OCI-LY1 (cell line): ENCODE measurements around the gene ESYT2.

ENCODE experiments used
- H2AFZ ChIP-seq: fragments of 200-600 bp; sonication (generic), shearing (Covaris generic); 2 replicates; pipeline ENCODE4 v1.6.0; 2014; ENCODE audit warnings: antibody characterized with exemption, mild to moderate bottlenecking, low read length
- H3F3A ChIP-seq: fragments of 200-600 bp; sonication (generic), shearing (Covaris generic); 2 replicates; pipeline ENCODE4 v1.6.0; 2014; ENCODE audit warnings: mild to moderate bottlenecking, antibody characterized with exemption, low read length, moderate library complexity; ENCODE audit not compliant: insufficient read depth
- H3K27ac ChIP-seq: fragments of 200-600 bp; sonication (generic); 2 replicates; pipeline ENCODE4 v1.5.1; 2014; ENCODE audit warnings: low read length, mixed run types, mild to moderate bottlenecking, low read depth; ENCODE audit not compliant: poor library complexity, severe bottlenecking
- H3K27me3 ChIP-seq: fragments of 200-600 bp; sonication (generic); 2 replicates; pipeline ENCODE4 v1.6.0; 2014; ENCODE audit warnings: antibody characterized with exemption, mild to moderate bottlenecking, low read length, moderate library complexity; ENCODE audit not compliant: insufficient read depth
- H3K36me3 ChIP-seq: fragments of 200-600 bp; sonication (generic); 2 replicates; pipeline ENCODE4 v1.6.1; 2014; ENCODE audit warnings: mild to moderate bottlenecking, antibody characterized with exemption, low read length, moderate library complexity, mixed read lengths; ENCODE audit not compliant: insufficient read depth
- H3K4me1 ChIP-seq: fragments of 200-600 bp; sonication (generic); 2 replicates; pipeline ENCODE4 v1.5.1; 2014; ENCODE audit warnings: mild to moderate bottlenecking, low read length, moderate library complexity; ENCODE audit not compliant: insufficient read depth, severe bottlenecking
- H3K4me2 ChIP-seq: fragments of 200-600 bp; sonication (generic), shearing (Covaris generic); 2 replicates; pipeline ENCODE4 v1.6.1; 2014; ENCODE audit warnings: low read length
- H3K4me3 ChIP-seq: fragments of 200-600 bp; sonication (generic); 2 replicates; pipeline ENCODE4 v1.5.1; 2014; ENCODE audit warnings: low read length, low read depth, mild to moderate bottlenecking, mixed read lengths; ENCODE audit not compliant: poor library complexity, severe bottlenecking
- H3K79me2 ChIP-seq: fragments of 200-600 bp; shearing (Covaris generic); 2 replicates; pipeline ENCODE4 v1.6.1; 2016; ENCODE audit warnings: mixed run types, low read length, mixed read lengths; ENCODE audit not compliant: insufficient read depth
- H3K9ac ChIP-seq: fragments of 200-600 bp; sonication (generic), shearing (Covaris generic); 2 replicates; pipeline ENCODE4 v1.6.1; 2014; ENCODE audit warnings: mild to moderate bottlenecking, low read length, mixed read lengths
- H3K9me2 ChIP-seq: fragments of 200-600 bp; sonication (generic), shearing (Covaris generic); 2 replicates; pipeline ENCODE4 v1.6.1; 2014; ENCODE audit warnings: low read depth, mild to moderate bottlenecking, low read length, mixed read lengths
- H3K9me3 ChIP-seq: fragments of 200-600 bp; shearing (Covaris generic); 2 replicates; pipeline ENCODE4 v1.6.1; 2014; ENCODE audit warnings: low read length, mixed read lengths
- H4K20me1 ChIP-seq: fragments of 200-600 bp; sonication (generic), shearing (Covaris generic); 2 replicates; pipeline ENCODE4 v1.6.0; 2016; ENCODE audit warnings: mild to moderate bottlenecking, low read length; ENCODE audit not compliant: insufficient read depth
- CTCF ChIP-seq: fragments of 200-600 bp; sonication (generic), shearing (Covaris generic); IDR thresholded peaks from 2 replicates; pipeline ENCODE4 v1.5.1; 2017; ENCODE audit warnings: mild to moderate bottlenecking, antibody characterized with exemption, low read length, moderate library complexity, mixed read lengths
- EZH2 ChIP-seq: fragments of 200-600 bp; sonication (generic), shearing (Covaris generic); IDR thresholded peaks from 2 replicates; pipeline ENCODE4 v1.8.0; 2017; ENCODE audit warnings: borderline replicate concordance, mixed run types, mild to moderate bottlenecking, antibody characterized with exemption, low read length, moderate library complexity, mixed read lengths

Gene ESYT2

GRCh38 chr7:158802535-158803366 lies 26.6 kb downstream of the ESYT2 start:
- no peak overlapping the region for H3K4me2 ChIP-seq
- TF ChIP-seq EZH2 = no peak
- no peak for TF ChIP-seq CTCF
- no peaks in the 10 kb centered on the region for H3F3A ChIP-seq
- H3K27me3 ChIP-seq = no peaks in the 10 kb centered on the region
- H3K9me2 ChIP-seq = no peaks in the 10 kb centered on the region
- H3K79me2 ChIP-seq = no peaks in the 10 kb centered on the region
- no peaks in the 10 kb centered on the region for H4K20me1 ChIP-seq
- H3K4me3 ChIP-seq = no peak overlapping the region
- H3K4me1 ChIP-seq = no peaks in the 10 kb centered on the region
- peaks cover 26% of the 10 kb centered on the region; the same call in 1 of the 2 replicates for H3K9me3 ChIP-seq
- H2AFZ ChIP-seq = no peak overlapping the region
- no peak overlapping the region for H3K9ac ChIP-seq
- peaks cover 10% of the 10 kb centered on the region for H3K36me3 ChIP-seq
- H3K27ac ChIP-seq = no peak overlapping the region

- Histone ChIP-seq H3K36me3 (peaks cover 21% of the 10 kb centered on the region; the same call in 1 of the 2 replicates), H3K4me2 (no peak overlapping the region), H3K79me2 (no peaks in the 10 kb centered on the region), H2AFZ (no peak overlapping the region), H3K9me2 (no peaks in the 10 kb centered on the region), H3K9me3 (0 out of 2 replicates have a peak, but pooled peaks cover 2% of the 10 kb centered on the region), H3K9ac (no peak overlapping the region), H3K4me1 (no peaks in the 10 kb centered on the region), H3F3A (no peaks in the 10 kb centered on the region), H3K4me3 (no peak overlapping the region), H3K27ac (no peak overlapping the region), H4K20me1 (no peaks in the 10 kb centered on the region), H3K27me3 (no peaks in the 10 kb centered on the region)
- TF ChIP-seq EZH2 = no peak
- TF ChIP-seq CTCF = no peak
Measured at GRCh38 chr7:158798741-158799140, 30.6 kb downstream of the ESYT2 start.

- Histone ChIP-seq H2AFZ (no peak overlapping the region), H4K20me1 (no peaks in the 10 kb centered on the region), H3K36me3 (peaks cover 30% of the 10 kb centered on the region; the same call in 1 of the 2 replicates), H3K4me3 (no peak overlapping the region), H3K79me2 (no peaks in the 10 kb centered on the region), H3F3A (no peaks in the 10 kb centered on the region), H3K4me1 (no peaks in the 10 kb centered on the region), H3K27me3 (no peaks in the 10 kb centered on the region), H3K4me2 (no peak overlapping the region), H3K27ac (no peak overlapping the region), H3K9me2 (no peaks in the 10 kb centered on the region), H3K9me3 (no peaks in the 10 kb centered on the region), H3K9ac (no peak overlapping the region)
- TF ChIP-seq EZH2 (no peak), CTCF (no peak)
Measured at GRCh38 chr7:158796667-158797066, 32.6 kb downstream of the ESYT2 start.
